ENCODE data around the gene FRYL.

GRCh38 chr4:48461000-48461399, 319.1 kb downstream of the FRYL start:
- TF ChIP-seq CTCF (IDR thresholded peaks at IDR 0.05; ENCODE audit: insufficient read depth, low read length, poor library complexity, severe bottlenecking): no peak
- no peak for TF ChIP-seq EZH2phosphoT487 (conservative IDR thresholded peaks at IDR 0.05; ENCODE audit: low read length)

All from SU-DHL-6 (cell line).